Stimulated activated CD4-positive, alpha-beta T cell treated with anti-CD3 and anti-CD28 coated beads, Interleukin-1b, Interleukin-23, amount 100 ng/mL, for 4 hours (primary cell): ENCODE data around the gene THY1.

Source experiments
- DNase-seq, 2 donors: peaks; one replicate each; pipeline ENCODE4 v3.0.0-alpha.2; 2020; ENCODE audit warnings: low read depth in 2 of 2

Gene THY1

DNA sequence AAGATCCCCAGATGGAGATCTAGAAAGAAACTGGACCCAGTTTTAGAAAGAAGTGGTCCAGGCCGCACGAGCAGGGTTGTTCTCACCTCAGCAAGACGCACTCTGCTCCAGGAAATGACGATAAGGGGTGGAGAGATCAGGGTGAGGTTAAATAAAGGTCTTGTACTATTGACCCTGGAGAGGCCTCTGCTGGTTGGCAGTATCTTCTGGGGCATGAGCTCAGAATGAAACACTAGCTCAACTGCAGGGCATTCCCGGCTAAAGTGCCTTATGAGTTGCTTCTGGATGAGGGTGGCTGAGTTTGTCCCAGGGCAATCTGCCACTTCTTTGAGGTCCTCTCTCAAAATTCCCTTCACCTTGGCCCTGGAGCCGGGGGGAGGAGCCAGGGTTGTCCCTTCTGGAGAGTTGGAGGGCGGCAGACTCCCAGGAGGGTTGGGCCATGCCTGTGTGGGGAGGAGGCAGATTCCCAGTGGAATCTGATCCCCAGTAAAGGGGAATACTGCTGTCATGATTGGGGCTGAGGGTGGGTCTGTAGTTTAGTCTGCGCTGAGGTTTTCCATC is 52.4 kb downstream of the THY1 start:
- DNase-seq, result no peak

- no peak for DNase-seq
Observed at GRCh38 chr11:119369132-119369925, 53.6 kb downstream of the THY1 start.

GRCh38 chr11:119368121-119369034 is 54.6 kb downstream of the THY1 start:
- no peak for DNase-seq

DNA sequence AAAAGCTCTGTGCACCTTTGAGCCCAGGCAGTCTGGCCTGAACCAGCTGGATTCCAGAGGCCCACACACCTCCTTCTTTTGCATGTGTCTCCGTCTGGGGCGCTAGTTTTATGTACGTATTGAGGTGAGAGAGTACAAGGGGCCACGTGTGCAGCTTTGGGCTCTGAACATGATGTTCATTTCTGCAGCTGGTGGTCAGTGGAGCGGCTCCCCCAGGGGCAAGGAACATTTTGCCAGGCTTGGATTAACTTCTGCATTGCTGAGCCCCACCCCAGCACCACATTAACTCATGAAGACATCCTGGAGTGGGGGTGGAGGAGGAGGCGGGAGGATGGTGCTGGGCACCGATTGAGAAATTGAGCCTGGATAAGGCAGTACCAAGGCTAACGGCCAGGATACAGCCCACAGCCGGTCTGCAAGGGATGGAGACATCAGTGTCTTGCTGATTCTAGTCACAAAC is 55.3 kb downstream of the THY1 start:
- DNase-seq, result no peak
